ENCODE data around the gene MXD3. TPM values are rescaled to one million over a fixed set of nuclear protein-coding genes. Genes with fewer than 3 reads are reported as not detected.
A peak's percentile ranks its signal among the peaks of the same experiment; 100 is the strongest.

MXD3 gene
- total RNA-seq, 4 donors from 2014 or later: 0.90 to 7.8 (median 3.5) TPM

DNA sequence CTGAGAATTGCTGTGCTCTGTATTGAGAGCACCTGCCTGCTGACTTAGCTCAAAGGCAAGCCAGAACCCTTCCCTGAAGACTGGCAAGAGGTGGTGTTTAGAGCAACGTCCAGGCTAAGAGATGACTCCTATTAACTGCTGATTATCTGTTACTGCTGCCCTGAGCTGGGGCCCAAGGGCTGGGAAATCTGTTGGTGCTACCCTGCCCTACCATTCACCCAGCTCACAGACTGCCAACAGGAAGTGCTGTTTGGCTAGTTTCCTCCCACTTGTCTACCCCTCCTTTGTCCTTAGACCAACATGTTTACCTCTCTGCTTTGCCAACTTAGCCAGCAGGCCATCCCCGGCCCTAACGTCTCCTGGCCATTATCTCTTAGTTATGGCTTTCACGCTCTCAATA is 15.1 kb downstream of the MXD3 start:
- intact Hi-C loops (cut with DNase I; ENCODE audit: low total_unique reads): no loop called here
- Histone ChIP-seq H3K27ac (peak overlapping the region in 2 of 4 donors; percentile 16 to 23), H3K27me3 (no peaks in the 10 kb centered on the region), H3K4me3 (no peak overlapping the region), H3K9me3 (no peaks in the 10 kb centered on the region), H3K36me3 (peaks cover 5 to 45% of the 10 kb centered on the region in 2 donors), H3K4me1 (peaks cover 11 to 20% of the 10 kb centered on the region in 2 donors)
- TF ChIP-seq, protein P1, sequence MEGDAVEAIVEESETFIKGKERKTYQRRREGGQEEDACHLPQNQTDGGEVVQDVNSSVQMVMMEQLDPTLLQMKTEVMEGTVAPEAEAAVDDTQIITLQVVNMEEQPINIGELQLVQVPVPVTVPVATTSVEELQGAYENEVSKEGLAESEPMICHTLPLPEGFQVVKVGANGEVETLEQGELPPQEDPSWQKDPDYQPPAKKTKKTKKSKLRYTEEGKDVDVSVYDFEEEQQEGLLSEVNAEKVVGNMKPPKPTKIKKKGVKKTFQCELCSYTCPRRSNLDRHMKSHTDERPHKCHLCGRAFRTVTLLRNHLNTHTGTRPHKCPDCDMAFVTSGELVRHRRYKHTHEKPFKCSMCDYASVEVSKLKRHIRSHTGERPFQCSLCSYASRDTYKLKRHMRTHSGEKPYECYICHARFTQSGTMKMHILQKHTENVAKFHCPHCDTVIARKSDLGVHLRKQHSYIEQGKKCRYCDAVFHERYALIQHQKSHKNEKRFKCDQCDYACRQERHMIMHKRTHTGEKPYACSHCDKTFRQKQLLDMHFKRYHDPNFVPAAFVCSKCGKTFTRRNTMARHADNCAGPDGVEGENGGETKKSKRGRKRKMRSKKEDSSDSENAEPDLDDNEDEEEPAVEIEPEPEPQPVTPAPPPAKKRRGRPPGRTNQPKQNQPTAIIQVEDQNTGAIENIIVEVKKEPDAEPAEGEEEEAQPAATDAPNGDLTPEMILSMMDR (IDR thresholded peaks at IDR 0.05 in 4 of 5, conservative IDR thresholded peaks at IDR 0.05 in 1 of 5): no peak
- TF ChIP-seq POLR2A (IDR thresholded peaks at IDR 0.05): no peak
- in situ Hi-C loops (cut with MboI; ENCODE audit: low sequenced_read_pairs in 4 of 4): no loop called here
- DNase-seq (no peak), ATAC-seq (no peak)

DNA sequence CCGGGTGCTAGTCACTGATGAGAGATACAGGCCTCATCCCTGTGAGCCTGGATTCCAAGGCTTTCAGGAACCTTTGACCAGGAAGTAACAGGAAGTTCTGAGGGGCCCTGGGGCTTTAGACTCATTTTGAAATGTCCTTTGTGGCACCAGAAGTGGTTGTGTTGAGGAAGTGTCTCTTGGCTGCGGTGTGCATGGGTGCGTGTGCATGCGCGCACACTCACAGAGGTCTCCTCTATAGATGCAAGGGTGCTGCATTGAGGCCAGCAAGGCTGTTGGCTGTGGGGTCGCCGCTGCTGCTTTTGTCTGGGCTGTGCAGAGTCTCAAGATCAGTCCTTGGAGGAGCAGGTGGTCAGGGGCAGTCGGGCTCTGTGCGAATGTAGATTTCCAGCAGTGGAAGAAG is 15.8 kb downstream of the MXD3 start:
- ATAC-seq (no peak), DNase-seq (no peak)
- Histone ChIP-seq H3K4me1 (peaks cover 4 to 14% of the 10 kb centered on the region in 2 donors), H3K4me3 (no peak overlapping the region), H3K36me3 (peaks cover 5 to 46% of the 10 kb centered on the region in 2 donors), H3K27ac (peak overlapping the region in 2 of 4 donors; percentile 16 to 23), H3K9me3 (no peaks in the 10 kb centered on the region), H3K27me3 (no peaks in the 10 kb centered on the region)
- intact Hi-C loops (cut with DNase I; ENCODE audit: low total_unique reads) (no loop called here), in situ Hi-C loops (cut with MboI; ENCODE audit: low sequenced_read_pairs in 4 of 4) (no loop called here)
- TF ChIP-seq, protein P1 (IDR thresholded peaks at IDR 0.05 in 4 of 5, conservative IDR thresholded peaks at IDR 0.05 in 1 of 5): no peak
- TF ChIP-seq POLR2A (IDR thresholded peaks at IDR 0.05): no peak

DNA sequence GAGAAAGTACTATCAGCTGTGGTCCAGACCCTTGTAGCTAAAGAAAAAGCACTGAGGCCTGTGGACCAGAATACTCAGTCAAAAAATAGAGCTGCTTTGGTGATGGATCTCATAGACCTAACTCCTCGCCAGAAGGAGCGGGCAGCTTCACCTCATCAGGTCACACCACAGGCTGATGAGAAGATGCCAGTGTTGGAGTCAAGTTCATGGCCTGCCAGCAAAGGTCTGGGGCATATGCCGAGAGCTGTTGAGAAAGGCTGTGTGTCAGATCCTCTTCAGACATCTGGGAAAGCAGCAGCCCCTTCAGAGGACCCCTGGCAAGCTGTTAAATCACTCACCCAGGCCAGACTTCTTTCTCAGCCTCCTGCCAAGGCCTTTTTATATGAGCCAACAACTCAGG is 17.1 kb downstream of the MXD3 start:
- no peaks in the 10 kb centered on the region for H3K27me3 ChIP-seq
- intact Hi-C loops (cut with DNase I; ENCODE audit: low total_unique reads) (no loop called here), in situ Hi-C loops (cut with MboI; ENCODE audit: low sequenced_read_pairs in 4 of 4) (no loop called here)
- H3K9me3 ChIP-seq: no peaks in the 10 kb centered on the region
- H3K4me3 ChIP-seq: no peak overlapping the region
- DNase-seq: no peak
- peaks cover 5 to 46% of the 10 kb centered on the region in 2 donors for H3K36me3 ChIP-seq
- H3K27ac ChIP-seq: no peak overlapping the region
- peaks cover 0 to 4% of the 10 kb centered on the region in 2 donors for H3K4me1 ChIP-seq
- ATAC-seq: no peak
- no peak for TF ChIP-seq POLR2A (IDR thresholded peaks at IDR 0.05)
- TF ChIP-seq, protein P1 (IDR thresholded peaks at IDR 0.05 in 4 of 5, conservative IDR thresholded peaks at IDR 0.05 in 1 of 5): no peak

DNA sequence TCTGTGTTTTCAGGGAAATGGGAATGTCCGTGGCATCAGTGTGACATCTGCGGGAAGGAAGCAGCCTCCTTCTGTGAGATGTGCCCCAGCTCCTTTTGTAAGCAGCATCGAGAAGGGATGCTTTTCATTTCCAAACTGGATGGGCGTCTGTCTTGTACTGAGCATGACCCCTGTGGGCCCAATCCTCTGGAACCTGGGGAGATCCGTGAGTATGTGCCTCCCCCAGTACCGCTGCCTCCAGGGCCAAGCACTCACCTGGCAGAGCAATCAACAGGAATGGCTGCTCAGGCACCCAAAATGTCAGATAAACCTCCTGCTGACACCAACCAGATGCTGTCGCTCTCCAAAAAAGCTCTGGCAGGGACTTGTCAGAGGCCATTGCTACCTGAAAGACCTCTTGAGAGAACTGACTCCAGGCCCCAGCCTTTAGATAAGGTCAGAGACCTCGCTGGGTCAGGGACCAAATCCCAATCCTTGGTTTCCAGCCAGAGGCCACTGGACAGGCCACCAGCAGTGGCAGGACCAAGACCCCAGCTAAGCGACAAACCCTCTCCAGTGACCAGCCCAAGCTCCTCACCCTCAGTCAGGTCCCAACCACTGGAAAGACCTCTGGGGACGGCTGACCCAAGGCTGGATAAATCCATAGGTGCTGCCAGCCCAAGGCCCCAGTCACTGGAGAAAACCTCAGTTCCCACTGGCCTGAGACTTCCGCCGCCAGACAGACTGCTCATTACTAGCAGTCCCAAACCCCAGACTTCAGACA is 17.7 kb downstream of the MXD3 start:
- ATAC-seq (no peak), DNase-seq (no peak)
- Histone ChIP-seq H3K27me3 (no peaks in the 10 kb centered on the region), H3K9me3 (no peaks in the 10 kb centered on the region), H3K4me1 (peaks cover 0 to 4% of the 10 kb centered on the region in 2 donors), H3K27ac (no peak overlapping the region), H3K4me3 (no peak overlapping the region), H3K36me3 (peaks cover 5 to 52% of the 10 kb centered on the region in 2 donors)
- intact Hi-C loops (cut with DNase I; ENCODE audit: low total_unique reads): no loop called here
- no peak for TF ChIP-seq POLR2A (IDR thresholded peaks at IDR 0.05)
- TF ChIP-seq, protein P1 (IDR thresholded peaks at IDR 0.05 in 4 of 5, conservative IDR thresholded peaks at IDR 0.05 in 1 of 5): no peak
- in situ Hi-C loops (cut with MboI; ENCODE audit: low sequenced_read_pairs in 4 of 4): no loop called here

Data from gastrocnemius medialis (tissue), 4 donors.